Measurements from ENCODE around the gene PRDX2. TPM values are rescaled to one million over a fixed set of nuclear protein-coding genes. Genes with fewer than 3 reads are reported as not detected.

PRDX2 gene
- total RNA-seq, 2 experiments from 2014 or later: 274 to 288 TPM

- no peak for DNase-seq
- H3K27ac Mint-ChIP-seq: peak overlapping the region; percentile 77
- H3K36me3 Mint-ChIP-seq (ENCODE audit: low read depth): no peaks in the 10 kb centered on the region
- peak overlapping the region; percentile 38 for H3K4me3 Mint-ChIP-seq
- no peaks in the 10 kb centered on the region for H3K27me3 Mint-ChIP-seq
- H3K4me1 Mint-ChIP-seq: peaks cover 51% of the 10 kb centered on the region
- ChIA-PET CTCF (interaction anchor here (0.6 to 4.8 kb wide), 8 partner anchors 7 to 138 kb away, joined by 4 to 68 read pairs (median 28); partner anchors contain the start of gene JUNB), POLR2A (interaction anchor here (3.6 kb wide), 1 partner anchor 13 kb away, joined by 50 read pairs; the partner anchor contains the start of gene JUNB)
- no peaks in the 10 kb centered on the region for H3K9me3 Mint-ChIP-seq
These were observed 22.2 kb downstream of the PRDX2 start for GRCh38 chr19:12779162-12779993.

- H3K4me1 Mint-ChIP-seq: peaks cover 51% of the 10 kb centered on the region
- CTCF ChIA-PET: interaction anchor here (0.6 to 4.8 kb wide), 14 partner anchors 8 to 139 kb away, joined by 3 to 68 read pairs (median 6); partner anchors contain the start of genes JUNB, PRDX2 and THSD8
- peak overlapping the region; percentile 89 for H3K27ac Mint-ChIP-seq
- POLR2A ChIA-PET: interaction anchor here (3.6 kb wide), 1 partner anchor 13 kb away, joined by 50 read pairs; the partner anchor contains the start of gene JUNB
- H3K9me3 Mint-ChIP-seq: no peaks in the 10 kb centered on the region
- H3K27me3 Mint-ChIP-seq: no peaks in the 10 kb centered on the region
- no peaks in the 10 kb centered on the region for H3K36me3 Mint-ChIP-seq (ENCODE audit: low read depth)
- peak overlapping the region; percentile 79 for H3K4me3 Mint-ChIP-seq
- no peak for DNase-seq
These were observed 22.8 kb downstream of the PRDX2 start for GRCh38 chr19:12778905-12779161.

DNA sequence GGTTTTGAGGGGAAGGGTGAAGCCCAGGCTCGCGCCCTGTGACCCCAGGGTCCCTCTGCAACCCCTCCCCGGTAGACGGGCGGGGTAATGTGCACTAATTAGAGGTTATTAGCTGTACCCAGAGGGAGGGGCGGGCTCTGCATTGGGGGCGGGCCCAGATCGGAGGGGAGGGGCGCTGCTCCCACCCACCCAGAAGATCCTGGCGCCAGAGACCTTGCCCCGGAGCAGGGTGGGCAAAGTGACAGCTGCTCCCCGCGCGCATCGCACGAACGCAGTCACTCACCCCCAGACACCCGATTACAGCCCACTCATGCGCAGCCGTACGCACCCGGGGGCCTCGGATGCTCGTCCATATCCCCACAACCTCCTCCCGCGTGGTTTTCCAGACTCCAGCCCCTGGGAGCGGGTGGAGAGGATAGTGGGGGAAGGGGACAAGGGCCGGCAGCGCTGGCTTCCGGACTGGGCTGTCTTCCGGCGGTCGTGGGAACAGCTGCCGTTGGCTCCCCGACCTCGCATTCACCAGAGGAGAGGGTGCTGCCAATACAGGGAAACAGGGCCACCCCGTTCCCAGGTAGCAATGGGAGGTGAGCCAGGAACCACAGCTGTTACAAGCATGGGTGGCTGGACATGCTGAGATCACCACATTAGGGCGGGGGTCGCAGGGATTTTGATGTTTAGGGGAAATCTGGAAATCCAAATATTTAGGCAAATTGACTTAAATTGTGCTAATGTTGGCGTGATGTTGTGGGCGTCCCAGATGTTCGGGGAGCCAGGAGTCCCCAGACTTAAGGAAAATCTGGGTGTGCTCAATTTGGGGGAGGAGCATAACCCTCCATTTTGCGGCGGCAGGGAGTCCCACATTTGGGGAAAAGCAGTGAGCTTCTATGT is 23.3 kb downstream of the PRDX2 start:
- Mint-ChIP-seq H3K4me1 (peaks cover 52% of the 10 kb centered on the region), H3K36me3 (ENCODE audit: low read depth) (no peaks in the 10 kb centered on the region), H3K27ac (peak overlapping the region; percentile 89), H3K27me3 (no peaks in the 10 kb centered on the region), H3K4me3 (peak overlapping the region; percentile 79), H3K9me3 (no peaks in the 10 kb centered on the region)
- peak; percentile 44 for DNase-seq
- CTCF ChIA-PET: interaction anchor here (0.6 to 4.8 kb wide), 18 partner anchors 8 to 139 kb away, joined by 3 to 68 read pairs (median 5); partner anchors contain the start of genes JUNB, PRDX2, RNASEH2A and THSD8
- POLR2A ChIA-PET: interaction anchor here (1.1 to 3.6 kb wide), 2 partner anchors 11 to 14 kb away, joined by 3 to 50 read pairs; partner anchors contain the start of gene JUNB

DNA sequence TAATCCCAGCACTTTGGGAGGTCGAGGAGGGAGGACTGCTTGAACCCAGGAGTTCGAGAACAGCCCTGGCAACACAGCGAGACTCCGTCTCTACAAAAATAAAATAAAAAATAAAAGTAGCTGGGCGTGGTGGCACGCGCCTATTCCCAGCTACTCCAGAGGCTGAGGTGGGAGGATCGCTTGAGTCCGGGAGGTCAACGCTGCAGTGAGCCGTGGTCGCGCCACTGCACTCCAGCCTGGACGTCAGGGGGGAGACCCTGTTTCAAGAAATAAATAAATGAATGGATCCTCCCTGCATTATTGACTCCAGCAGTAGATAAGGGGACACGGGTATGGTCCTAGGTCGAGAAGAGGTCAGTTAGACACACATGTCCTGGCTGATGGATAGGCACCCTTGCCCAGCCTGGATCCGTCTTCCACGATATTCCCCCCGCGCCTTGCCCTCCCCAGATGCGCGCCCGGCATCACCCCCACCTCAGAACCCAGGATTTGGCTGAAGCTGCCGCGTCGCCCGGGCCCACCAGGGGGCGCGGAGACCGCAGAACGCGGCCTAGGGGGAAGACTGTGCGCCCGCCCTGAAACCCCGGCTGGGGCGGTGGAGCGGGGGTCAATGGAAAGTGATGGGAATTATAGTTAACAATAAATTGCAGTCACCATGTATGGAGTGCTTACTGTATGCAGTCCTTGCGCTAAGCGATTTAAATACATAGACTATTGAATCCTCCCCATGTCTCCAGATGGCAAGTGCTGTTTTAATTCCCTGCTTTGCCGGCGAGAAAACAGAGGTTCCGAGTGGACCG is 24.2 kb downstream of the PRDX2 start:
- DNase-seq: peak; percentile 77
- Mint-ChIP-seq H3K4me1 (peaks cover 50% of the 10 kb centered on the region), H3K4me3 (peak overlapping the region; percentile 79), H3K36me3 (ENCODE audit: low read depth) (no peaks in the 10 kb centered on the region), H3K9me3 (no peaks in the 10 kb centered on the region), H3K27ac (peak overlapping the region; percentile 89), H3K27me3 (no peaks in the 10 kb centered on the region)
- CTCF ChIA-PET: interaction anchor here (1.0 to 4.8 kb wide), 16 partner anchors 9 to 70 kb away, joined by 3 to 68 read pairs (median 6); partner anchors contain the start of genes JUNB and RNASEH2A
- POLR2A ChIA-PET: interaction anchor here (1.1 to 3.6 kb wide), 2 partner anchors 12 to 15 kb away, joined by 3 to 50 read pairs; partner anchors contain the start of gene JUNB

DNA sequence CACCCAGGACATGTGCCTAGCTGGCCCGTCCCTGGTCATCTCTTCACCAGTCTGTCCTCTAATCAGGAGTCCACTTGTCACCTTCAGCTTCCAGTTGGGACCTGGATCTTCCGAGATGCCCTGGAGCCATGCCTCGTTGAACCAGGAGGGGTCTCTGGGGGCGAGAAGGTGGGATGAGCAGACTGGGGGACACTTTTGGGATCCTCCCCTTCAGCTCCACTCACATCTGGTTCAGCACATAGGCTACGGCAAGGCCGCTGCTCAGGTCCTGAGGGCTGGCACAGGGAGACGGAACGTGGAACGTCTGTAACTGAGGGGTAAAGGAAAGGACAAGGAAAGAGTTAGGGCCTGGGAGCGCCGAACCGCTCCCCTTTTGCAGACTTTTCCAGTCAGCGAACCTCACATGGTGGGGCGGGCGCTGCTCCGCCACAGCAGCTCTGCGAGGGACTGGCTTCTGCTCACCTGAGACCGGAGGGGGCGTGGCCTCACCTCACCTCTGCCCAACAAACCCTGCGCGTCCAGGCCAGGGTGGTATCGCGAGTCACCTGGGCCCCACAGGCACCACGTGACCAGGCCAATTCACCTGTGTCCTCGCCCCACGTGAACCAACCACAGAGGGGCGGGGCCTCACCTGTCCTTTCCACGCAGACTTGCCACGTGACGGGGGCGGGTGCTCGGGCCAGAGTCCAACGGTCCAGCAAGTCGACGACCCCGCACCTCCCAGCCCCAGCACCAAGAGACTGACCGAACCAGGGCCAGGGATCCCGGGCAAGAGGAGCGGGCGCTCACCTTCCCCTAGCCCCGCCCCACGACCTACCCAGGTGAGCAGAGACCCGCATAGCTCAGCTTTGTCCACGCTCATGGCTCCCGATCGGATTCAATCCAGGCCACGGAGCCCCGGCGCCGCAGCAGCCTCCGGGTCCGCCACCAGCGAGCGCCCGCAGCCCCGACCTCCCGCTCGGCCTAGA is 26.7 kb downstream of the PRDX2 start, which contains the start of gene HOOK2:
TSS of gene HOOK2 (minus strand) at position 965 of the 968 bp plus-strand sequence. CDS start at position 862, 103 bp downstream.
- peaks cover 44% of the 10 kb centered on the region for H3K4me1 Mint-ChIP-seq
- H3K4me3 Mint-ChIP-seq: peak within 1 kb of the TSS; percentile 67
- H3K36me3 Mint-ChIP-seq (ENCODE audit: low read depth): no peaks in the 10 kb centered on the region
- ChIA-PET POLR2A (interaction anchor here (0.5 kb wide), 1 partner anchor 18 kb away, joined by 6 read pairs; no protein-coding TSS in a partner anchor), CTCF (interaction anchor here (0.6 to 4.8 kb wide), 8 partner anchors 9 to 73 kb away, joined by 3 to 68 read pairs (median 6); partner anchors contain the start of genes JUNB and THSD8)
- DNase-seq: peak; percentile 42
- H3K27ac Mint-ChIP-seq: peak within 1 kb of the TSS; percentile 83
- no peaks in the 10 kb centered on the region for H3K9me3 Mint-ChIP-seq
- no peaks in the 10 kb centered on the region for H3K27me3 Mint-ChIP-seq

DNA sequence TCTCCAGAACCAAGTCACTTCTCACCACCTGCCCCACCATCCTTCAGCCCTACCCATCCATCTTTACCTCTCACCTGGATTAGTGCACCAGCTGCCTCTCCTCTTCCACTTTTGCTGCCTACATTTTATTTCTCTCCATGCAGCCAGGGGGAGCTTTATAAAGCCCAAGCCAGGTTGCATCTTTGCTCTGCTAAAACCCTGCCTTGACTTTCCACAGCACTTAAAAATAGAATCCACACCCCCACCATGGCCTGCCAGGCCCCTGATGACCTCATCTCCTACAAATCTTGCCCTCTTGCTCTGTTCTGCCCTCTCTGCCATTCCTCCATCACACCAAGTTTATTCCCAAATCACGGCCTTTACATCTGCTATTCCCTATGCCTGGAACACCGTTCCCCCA is 28.0 kb downstream of the PRDX2 start:
- no peaks in the 10 kb centered on the region for H3K9me3 Mint-ChIP-seq
- no peaks in the 10 kb centered on the region for H3K27me3 Mint-ChIP-seq
- H3K4me1 Mint-ChIP-seq: peaks cover 36% of the 10 kb centered on the region
- H3K27ac Mint-ChIP-seq: no peak overlapping the region
- no peak for DNase-seq
- ChIA-PET CTCF (interaction anchor here (1.2 to 3.4 kb wide), 5 partner anchors 13 to 29 kb away, joined by 4 to 20 read pairs (median 6); partner anchors contain the start of genes JUNB and THSD8), POLR2A (interaction anchor here (1.0 kb wide), 1 partner anchor 18 kb away, joined by 3 read pairs; no protein-coding TSS in a partner anchor)
- H3K36me3 Mint-ChIP-seq (ENCODE audit: low read depth): no peaks in the 10 kb centered on the region
- no peak overlapping the region for H3K4me3 Mint-ChIP-seq

GRCh38 chr19:12772323-12772722 is 29.3 kb downstream of the PRDX2 start:
- DNase-seq: no peak
- ChIA-PET POLR2A (no interaction called here), CTCF (interaction anchor here (1.2 to 3.4 kb wide), 2 partner anchors 12 to 17 kb away, joined by 3 to 20 read pairs; no protein-coding TSS in a partner anchor)
- no peaks in the 10 kb centered on the region for H3K9me3 Mint-ChIP-seq
- H3K4me3 Mint-ChIP-seq: no peak overlapping the region
- H3K4me1 Mint-ChIP-seq: peaks cover 25% of the 10 kb centered on the region
- no peaks in the 10 kb centered on the region for H3K27me3 Mint-ChIP-seq
- H3K36me3 Mint-ChIP-seq (ENCODE audit: low read depth): no peaks in the 10 kb centered on the region
- no peak overlapping the region for H3K27ac Mint-ChIP-seq

- no peaks in the 10 kb centered on the region for H3K9me3 Mint-ChIP-seq
- no peaks in the 10 kb centered on the region for H3K27me3 Mint-ChIP-seq
- POLR2A ChIA-PET: no interaction called here
- H3K4me3 Mint-ChIP-seq: no peak overlapping the region
- H3K27ac Mint-ChIP-seq: no peak overlapping the region
- H3K36me3 Mint-ChIP-seq (ENCODE audit: low read depth): no peaks in the 10 kb centered on the region
- CTCF ChIA-PET: interaction anchor here (2.1 to 3.4 kb wide), 2 partner anchors 10 to 76 kb away, joined by 9 to 20 read pairs; no protein-coding TSS in a partner anchor
- peaks cover 25% of the 10 kb centered on the region for H3K4me1 Mint-ChIP-seq
- DNase-seq: no peak
These were observed 30.7 kb downstream of the PRDX2 start for GRCh38 chr19:12770922-12771321.

DNA sequence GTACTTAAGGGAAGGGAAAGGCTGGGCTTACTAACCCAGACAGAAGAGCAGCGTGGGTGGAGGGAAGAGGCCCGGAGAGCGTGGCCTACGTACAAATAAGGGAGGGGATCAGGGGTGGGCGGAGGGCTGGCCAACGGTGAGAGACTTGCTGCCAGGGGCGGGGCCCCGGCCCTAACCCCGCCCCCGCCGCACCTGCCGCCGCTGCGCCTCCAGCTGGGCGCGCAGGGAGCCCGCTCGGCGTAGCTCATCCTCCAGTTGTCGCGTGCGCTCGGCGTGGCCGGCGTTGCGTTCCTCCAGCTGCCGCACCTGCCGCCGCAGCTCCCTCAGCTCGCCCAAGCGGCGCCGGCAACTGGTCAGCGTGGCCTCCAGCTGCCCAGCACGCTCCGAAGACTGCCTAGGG is 31.9 kb downstream of the PRDX2 start:
- no peak overlapping the region for H3K27ac Mint-ChIP-seq
- no peaks in the 10 kb centered on the region for H3K9me3 Mint-ChIP-seq

GRCh38 chr19:12767666-12768065 is 33.9 kb downstream of the PRDX2 start:
- Mint-ChIP-seq H3K36me3 (ENCODE audit: low read depth) (no peaks in the 10 kb centered on the region), H3K4me1 (peaks cover 15% of the 10 kb centered on the region), H3K4me3 (no peak overlapping the region), H3K27ac (no peak overlapping the region), H3K27me3 (no peaks in the 10 kb centered on the region), H3K9me3 (no peaks in the 10 kb centered on the region)
- CTCF ChIA-PET: interaction anchor here (0.6 to 15.9 kb wide), 5 partner anchors 28 to 153 kb away, joined by 3 to 211 read pairs (median 6); partner anchors contain the start of genes JUNB and RNASEH2A
- POLR2A ChIA-PET: no interaction called here
- DNase-seq: no peak

More for the DNA sequence above, 31.9 kb downstream of the PRDX2 start:
- ChIA-PET CTCF (interaction anchor here (1.7 to 15.9 kb wide), 3 partner anchors 9 to 78 kb away, joined by 6 to 211 read pairs (median 9); partner anchors contain the start of gene JUNB), POLR2A (no interaction called here)
- no peak overlapping the region for H3K4me3 Mint-ChIP-seq
- H3K4me1 Mint-ChIP-seq: peaks cover 24% of the 10 kb centered on the region
- H3K36me3 Mint-ChIP-seq (ENCODE audit: low read depth): no peaks in the 10 kb centered on the region
- H3K27me3 Mint-ChIP-seq: no peaks in the 10 kb centered on the region
- DNase-seq: peak; percentile 67
